ENCODE data around the gene MSL1.
"Not testable (repeated sequence)": the region's sequence is repeated elsewhere in the genome, so short reads cannot be mapped to it uniquely, and the experiment has no call there.

The MSL1 gene

DNA sequence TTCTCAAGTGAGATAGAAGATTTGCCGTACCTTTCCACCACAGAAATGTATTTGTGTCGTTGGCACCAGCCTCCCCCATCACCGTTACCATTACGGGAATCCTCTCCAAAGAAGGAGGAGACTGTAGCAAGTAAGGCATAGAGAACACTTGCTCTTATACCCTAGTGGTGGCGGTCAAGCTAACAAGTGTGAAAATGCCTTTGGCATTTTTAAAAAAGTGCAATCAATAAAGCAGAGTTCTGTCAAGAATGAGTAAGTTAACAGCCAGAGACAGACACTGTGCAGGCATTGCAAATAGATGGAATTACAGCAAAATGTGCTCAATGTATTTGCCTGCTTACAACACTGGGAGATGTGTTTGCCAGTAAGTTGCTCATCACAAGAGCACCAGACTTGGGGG is 7.7 kb downstream of the MSL1 start:
- H3K27ac ChIP-seq: no peak overlapping the region
- no peak for TF ChIP-seq ZFX (IDR thresholded peaks at IDR 0.05)
- TF ChIP-seq, protein P1, sequence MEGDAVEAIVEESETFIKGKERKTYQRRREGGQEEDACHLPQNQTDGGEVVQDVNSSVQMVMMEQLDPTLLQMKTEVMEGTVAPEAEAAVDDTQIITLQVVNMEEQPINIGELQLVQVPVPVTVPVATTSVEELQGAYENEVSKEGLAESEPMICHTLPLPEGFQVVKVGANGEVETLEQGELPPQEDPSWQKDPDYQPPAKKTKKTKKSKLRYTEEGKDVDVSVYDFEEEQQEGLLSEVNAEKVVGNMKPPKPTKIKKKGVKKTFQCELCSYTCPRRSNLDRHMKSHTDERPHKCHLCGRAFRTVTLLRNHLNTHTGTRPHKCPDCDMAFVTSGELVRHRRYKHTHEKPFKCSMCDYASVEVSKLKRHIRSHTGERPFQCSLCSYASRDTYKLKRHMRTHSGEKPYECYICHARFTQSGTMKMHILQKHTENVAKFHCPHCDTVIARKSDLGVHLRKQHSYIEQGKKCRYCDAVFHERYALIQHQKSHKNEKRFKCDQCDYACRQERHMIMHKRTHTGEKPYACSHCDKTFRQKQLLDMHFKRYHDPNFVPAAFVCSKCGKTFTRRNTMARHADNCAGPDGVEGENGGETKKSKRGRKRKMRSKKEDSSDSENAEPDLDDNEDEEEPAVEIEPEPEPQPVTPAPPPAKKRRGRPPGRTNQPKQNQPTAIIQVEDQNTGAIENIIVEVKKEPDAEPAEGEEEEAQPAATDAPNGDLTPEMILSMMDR (conservative IDR thresholded peaks at IDR 0.05): no peak

DNA sequence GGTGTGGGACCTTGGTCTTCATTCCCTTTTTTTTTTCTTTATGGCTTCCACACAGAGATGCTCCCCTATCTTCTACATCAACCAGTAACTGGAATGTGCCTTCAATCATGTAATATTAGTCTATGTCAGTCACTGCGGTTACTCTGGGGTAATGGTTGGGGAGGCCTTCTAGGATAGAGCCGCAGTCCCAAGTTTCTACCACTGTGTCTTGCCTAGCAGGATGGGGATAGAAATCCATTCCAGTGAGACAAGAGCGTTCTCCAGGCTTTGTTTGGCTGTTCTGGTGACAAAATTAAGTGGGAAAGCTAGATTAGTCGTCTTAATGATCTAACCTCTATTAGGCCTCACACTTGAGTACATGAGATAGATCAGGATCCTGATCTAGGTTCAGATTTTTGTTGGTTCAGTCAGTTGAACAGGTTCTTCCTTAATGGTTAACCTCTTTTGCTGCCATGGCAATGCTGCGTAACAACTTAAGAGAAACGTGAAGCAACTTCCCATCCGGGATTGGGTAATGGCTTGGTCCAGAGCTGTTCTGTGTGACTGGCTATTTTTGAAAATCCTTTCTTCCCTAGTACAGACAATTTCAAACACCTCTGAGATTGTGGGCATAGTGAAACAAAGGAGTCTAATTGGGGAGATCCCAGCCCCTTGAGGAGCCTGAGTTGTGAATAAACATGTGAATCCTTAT is 8.7 kb downstream of the MSL1 start:
- no peak overlapping the region for H3K27ac ChIP-seq
- TF ChIP-seq, protein P1 (conservative IDR thresholded peaks at IDR 0.05): no peak
- no peak for TF ChIP-seq ZFX (IDR thresholded peaks at IDR 0.05)

DNA sequence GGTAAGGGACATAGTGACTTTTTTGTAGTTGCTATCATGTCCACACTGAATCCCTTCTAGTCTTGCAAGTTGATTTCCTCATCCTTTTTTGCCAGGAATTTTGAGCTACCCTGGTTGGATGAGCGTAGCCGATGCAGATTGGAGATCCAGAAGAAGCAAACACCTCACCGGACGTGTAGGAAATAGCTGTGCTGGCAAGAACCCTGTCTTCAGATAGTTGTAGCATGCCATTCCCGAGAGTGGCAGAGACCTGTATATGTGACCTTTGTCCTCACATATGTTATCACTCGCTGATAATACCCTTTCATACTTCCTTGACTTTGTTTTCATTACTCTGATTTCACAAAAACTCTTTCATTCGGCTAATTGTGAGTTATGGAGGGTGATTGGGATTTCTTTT is 12.4 kb downstream of the MSL1 start:
- no peak overlapping the region for H3K27ac ChIP-seq
- no peak for TF ChIP-seq ZFX (IDR thresholded peaks at IDR 0.05)
- TF ChIP-seq, protein P1 (conservative IDR thresholded peaks at IDR 0.05): no peak

DNA sequence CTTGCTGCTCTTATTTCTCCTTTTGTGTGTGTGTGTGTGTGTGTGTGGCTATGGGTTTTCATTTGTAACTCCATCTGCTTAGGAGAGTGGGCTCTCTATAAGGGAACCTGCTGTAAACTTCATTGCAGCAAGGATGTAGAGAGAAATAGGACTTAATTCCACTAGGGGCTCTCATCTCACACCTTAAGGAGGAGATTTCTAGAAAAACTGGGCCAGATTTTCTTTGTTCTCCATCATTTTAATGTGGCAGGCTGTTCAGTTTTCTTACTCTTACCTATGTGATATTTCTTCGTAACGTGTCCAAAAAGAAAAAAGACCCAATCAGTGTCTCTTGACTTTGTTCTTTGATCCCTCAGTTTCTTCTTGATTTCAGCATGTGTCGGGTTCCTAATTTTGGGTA is 14.0 kb downstream of the MSL1 start:
- H3K27ac ChIP-seq: no peak overlapping the region
- TF ChIP-seq, protein P1 (conservative IDR thresholded peaks at IDR 0.05): no peak
- TF ChIP-seq ZFX (IDR thresholded peaks at IDR 0.05): no peak

DNA sequence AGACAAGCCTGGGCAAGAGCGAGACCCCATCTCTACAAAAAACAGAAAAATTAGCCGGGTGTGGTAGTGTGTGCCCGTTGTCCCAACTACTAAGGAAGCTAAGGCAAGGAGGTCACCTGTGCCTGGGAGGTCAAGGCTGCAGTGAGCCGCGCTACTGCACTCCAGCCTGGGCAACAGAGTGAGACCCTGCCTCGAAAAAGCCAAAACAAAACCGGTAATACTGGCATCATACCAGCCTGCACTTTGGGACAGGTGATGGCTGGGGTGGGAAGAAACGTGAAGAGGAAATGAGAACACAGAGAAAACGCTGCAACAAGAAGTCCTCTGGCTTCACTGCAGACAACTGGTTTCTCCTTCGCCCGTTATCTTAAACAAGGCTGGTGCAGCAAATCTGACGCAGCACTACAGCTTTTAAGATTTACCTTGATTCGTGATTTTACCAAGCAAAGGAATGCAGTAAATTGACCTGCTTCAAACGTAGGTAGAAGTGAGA is 17.8 kb downstream of the MSL1 start:
- TF ChIP-seq, protein P1 (conservative IDR thresholded peaks at IDR 0.05): no peak
- TF ChIP-seq ZFX (IDR thresholded peaks at IDR 0.05): no peak
- peak overlapping the region; percentile 94 for H3K27ac ChIP-seq

DNA sequence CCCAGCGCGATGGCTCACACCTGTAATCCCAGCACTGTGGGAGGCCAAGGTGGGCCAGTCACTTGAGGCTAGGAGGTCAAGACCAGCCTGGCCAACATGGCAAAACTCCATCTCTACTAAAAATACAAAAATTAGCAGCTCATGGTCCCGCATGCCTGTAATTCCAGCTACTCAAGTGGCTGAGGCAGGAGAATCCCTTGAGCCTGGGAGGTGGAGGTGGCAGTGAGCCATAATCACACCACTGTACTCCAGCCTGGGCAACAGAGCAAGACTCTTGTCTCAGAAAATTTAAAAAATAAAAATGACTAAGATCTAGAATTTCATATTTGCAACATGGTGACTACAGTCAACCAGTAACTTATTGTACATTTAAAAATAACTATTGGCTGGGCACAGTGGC is 21.4 kb downstream of the MSL1 start:
- H3K27ac ChIP-seq: not testable (repeated sequence)

DNA sequence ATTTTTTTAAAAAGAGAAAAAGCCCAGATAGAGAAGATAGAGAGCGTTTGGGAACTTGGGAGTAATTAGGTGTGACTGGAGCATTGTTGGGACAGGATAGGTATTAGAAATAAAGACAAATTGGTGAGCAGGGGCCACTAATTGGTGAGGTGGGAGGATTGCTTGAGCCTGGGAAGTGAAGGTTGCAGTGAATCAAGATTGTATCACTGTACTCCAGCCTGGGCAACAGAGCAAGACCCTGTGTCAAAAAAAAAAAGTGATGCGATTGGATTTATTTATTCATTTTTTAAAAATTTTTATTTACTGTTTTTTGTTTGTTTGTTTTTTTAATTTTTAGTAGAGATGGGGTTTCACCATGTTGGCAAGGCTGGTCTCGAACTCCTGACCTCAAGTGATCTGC is 23.7 kb downstream of the MSL1 start:
- no peak overlapping the region for H3K27ac ChIP-seq
- TF ChIP-seq, protein P1 (conservative IDR thresholded peaks at IDR 0.05): no peak
- no peak for TF ChIP-seq ZFX (IDR thresholded peaks at IDR 0.05)

DNA sequence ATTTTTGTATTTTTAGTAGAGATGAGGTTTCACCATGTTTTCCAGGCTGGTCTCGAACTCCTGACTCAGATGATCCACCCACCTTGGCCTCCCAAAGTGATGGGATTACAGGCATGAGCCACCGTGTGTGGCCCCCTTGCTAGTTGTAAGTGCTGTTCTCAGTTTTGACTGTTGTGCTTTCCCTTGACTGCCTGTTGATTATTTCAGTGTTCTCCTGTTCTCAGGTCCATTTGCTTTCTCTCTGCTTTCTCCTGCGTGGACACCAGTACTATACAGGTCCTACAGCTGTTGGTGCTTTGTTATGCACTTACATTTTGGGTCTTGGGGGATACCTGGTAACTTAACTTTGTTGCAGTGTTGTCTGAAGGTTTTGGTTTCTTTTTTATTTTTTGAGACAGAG is 26.8 kb downstream of the MSL1 start:
- H3K27ac ChIP-seq: no peak overlapping the region
- TF ChIP-seq ZFX (IDR thresholded peaks at IDR 0.05): no peak
- TF ChIP-seq, protein P1 (conservative IDR thresholded peaks at IDR 0.05): no peak
